HG02763 (cell line): Measurements from ENCODE around the gene ELFN2.
"Not testable (repeated sequence)": the region's sequence is repeated elsewhere in the genome, so short reads cannot be mapped to it uniquely, and the experiment has no call there.

Experiments
- ATAC-seq: cut with Tn5 transposase; IDR thresholded peaks from one replicate; pipeline ENCODE4 v1.9.1; 2021; ENCODE audit warnings: mild to moderate bottlenecking, moderate library complexity; ENCODE audit not compliant: unreplicated experiment

ELFN2 gene

GRCh38 chr22:37427135-37427710 is at the start of gene ELFN2:
Gene ELFN2, minus strand, starts transcription at chr22:37427479. Its CDS starts 51,945 bp downstream, at chr22:37375534.
- no peak for ATAC-seq

- no peak for ATAC-seq
Measured at GRCh38 chr22:37476389-37477329, 49.4 kb upstream of the ELFN2 start.

- no peak for ATAC-seq
Measured at GRCh38 chr22:37474447-37475090, 47.3 kb upstream of the ELFN2 start.

GRCh38 chr22:37473437-37473946 is 46.2 kb upstream of the ELFN2 start:
- no peak for ATAC-seq

- ATAC-seq = no peak
Measured at GRCh38 chr22:37472418-37473006, 45.2 kb upstream of the ELFN2 start.

DNA sequence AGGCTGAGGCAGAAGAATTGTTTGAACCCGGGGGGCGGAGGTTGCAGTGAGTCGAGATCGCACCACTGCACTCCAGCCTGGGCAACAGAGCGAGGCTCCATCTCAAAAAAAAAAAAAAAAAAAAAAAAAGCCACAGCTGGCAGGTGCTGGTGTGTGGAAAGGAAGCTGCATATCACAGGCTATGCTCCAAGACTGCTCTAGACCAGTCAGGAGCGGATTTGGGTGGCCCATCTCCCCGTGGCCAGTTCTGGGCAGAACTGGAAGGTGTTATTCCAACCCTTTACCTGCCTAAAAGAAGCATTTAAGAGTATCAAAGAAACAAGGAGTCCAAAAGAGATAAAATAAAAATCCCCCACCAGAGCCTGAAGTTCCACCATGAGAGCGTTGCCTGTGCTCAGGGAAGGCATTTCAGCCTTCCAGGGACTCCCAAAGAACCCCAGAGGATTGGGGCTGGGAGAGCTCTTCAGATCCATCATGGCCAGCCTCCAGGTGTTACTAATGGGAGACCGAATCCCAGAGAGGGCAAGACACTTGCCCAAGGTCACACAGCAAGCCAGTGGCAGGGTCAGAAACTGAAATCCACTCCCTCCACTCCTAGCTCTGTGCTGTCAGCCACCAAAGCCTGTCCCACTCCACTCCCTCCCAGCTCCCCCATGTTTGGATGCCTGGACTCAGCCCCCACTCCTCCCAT is 44.6 kb upstream of the ELFN2 start:
- ATAC-seq = no peak

DNA sequence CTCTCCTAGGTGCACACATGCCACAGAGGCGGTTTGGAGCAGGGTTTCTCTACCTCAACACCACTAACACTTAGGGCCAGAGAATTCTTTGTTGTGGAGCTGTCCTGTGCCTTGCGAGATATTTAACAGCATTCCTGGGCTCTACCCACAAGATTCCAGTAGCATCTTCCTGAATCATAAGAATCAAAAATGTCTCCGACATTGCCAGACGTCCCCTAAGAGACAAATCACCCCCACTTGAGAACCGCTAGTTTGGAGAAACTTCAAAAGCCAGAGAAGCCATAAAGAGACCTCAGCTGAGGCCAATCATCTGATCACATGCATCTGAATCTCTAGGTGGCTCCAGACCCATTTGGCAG is 42.8 kb upstream of the ELFN2 start:
- ATAC-seq = no peak

- no peak for ATAC-seq
Measured at GRCh38 chr22:37469416-37470086, 42.3 kb upstream of the ELFN2 start.

DNA sequence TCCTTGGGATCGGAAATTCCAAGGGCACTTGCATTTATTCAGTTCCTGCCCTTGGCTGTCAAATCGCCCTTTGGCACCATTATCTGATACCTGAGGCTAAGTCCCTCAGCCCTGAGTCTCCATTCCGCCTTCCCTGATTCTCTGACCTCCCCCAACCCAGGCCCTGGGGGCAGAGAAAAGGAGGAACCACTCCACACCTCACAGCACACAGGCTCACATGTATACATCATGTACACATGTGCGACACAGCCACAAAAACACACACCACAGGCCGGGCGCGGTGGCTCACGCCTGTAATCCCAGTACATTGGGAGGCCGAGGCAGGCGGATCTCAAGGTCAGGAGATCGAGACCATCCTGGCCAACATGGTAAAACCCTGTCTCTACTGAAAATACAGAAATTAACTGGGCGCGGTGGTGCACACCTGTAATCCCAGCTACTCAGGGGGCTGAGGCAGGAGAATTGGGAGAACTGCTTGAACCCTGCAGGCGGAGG is 41.0 kb upstream of the ELFN2 start:
- ATAC-seq = not testable (repeated sequence)

GRCh38 chr22:37467391-37467955 is 40.2 kb upstream of the ELFN2 start:
- no peak for ATAC-seq

GRCh38 chr22:37464181-37464580 is 36.9 kb upstream of the ELFN2 start:
- ATAC-seq = peak; percentile 51

DNA sequence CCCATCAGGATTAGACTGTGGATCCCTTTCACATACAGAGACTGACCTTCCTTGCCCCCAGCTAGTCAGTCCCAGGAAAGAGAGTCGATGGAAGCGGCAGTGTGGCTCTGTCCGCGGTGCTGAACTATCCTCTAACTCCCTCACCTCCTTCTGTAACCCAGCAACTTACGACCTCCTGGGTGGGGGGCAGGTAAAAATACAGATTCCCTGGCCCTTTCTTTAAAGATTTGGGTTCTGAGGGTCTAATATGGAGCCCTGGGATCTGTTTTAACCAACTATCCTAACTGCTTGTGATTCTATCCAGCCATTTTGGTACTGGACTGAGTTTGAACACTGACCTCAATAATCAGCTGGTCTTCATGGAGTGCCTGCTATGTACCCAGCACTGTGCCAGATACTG is 35.7 kb upstream of the ELFN2 start:
- ATAC-seq = no peak

GRCh38 chr22:37462436-37462835 is 35.2 kb upstream of the ELFN2 start:
- no peak for ATAC-seq

- ATAC-seq = no peak
Measured at GRCh38 chr22:37461961-37462360, 34.7 kb upstream of the ELFN2 start.

DNA sequence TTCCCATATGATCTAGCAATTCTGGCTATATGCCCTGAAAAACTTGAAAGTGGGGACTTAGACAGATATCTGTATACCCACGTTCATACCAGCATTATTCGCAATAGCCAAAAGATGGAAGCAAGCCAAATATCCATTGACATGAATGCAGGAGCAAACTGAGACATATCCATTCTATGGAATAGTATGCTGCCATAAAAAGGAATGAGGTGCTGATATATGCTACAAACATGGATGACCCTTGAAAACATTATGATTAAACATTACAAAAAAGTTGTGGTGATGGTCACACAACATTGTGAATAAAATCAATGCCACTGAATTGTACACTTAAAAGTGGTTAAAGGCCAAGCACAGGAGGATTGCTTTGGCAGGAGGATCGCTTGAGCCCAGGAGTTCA is 33.4 kb upstream of the ELFN2 start:
- no peak for ATAC-seq

- ATAC-seq = no peak
Measured at GRCh38 chr22:37459206-37459605, 31.9 kb upstream of the ELFN2 start.

- ATAC-seq = peak; percentile 50
Measured at GRCh38 chr22:37457093-37457893, 30.0 kb upstream of the ELFN2 start.

DNA sequence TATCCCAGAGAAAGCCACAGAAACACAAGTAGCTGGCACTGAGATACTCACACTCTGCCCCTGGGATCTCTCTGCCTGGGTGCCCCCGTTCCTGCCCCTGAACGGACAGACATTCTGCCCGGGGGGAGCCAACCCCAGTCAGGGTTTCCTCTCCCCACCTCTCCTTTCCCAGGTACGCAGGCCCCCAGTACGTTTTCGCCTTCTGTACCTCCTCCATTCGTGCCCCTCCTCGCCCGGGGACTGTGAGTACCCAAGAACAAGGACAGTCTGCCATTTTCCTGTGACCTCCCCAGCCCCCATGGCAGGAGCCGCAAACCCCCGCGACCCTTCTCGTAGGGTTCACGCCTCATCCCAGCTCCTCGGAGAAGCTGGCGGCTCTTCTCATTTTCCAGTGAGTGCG is 29.1 kb upstream of the ELFN2 start:
- ATAC-seq = no peak

GRCh38 chr22:37455896-37456295 is 28.6 kb upstream of the ELFN2 start:
- ATAC-seq = no peak
